ENCODE measurements around the gene GLP2R. TPM values are rescaled to one million over a fixed set of nuclear protein-coding genes. Genes with fewer than 3 reads are reported as not detected.

Gene GLP2R, protein sequence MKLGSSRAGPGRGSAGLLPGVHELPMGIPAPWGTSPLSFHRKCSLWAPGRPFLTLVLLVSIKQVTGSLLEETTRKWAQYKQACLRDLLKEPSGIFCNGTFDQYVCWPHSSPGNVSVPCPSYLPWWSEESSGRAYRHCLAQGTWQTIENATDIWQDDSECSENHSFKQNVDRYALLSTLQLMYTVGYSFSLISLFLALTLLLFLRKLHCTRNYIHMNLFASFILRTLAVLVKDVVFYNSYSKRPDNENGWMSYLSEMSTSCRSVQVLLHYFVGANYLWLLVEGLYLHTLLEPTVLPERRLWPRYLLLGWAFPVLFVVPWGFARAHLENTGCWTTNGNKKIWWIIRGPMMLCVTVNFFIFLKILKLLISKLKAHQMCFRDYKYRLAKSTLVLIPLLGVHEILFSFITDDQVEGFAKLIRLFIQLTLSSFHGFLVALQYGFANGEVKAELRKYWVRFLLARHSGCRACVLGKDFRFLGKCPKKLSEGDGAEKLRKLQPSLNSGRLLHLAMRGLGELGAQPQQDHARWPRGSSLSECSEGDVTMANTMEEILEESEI
- under 0.01 TPM in 1 of 2 replicates, not detected in the other for total RNA-seq

DNA sequence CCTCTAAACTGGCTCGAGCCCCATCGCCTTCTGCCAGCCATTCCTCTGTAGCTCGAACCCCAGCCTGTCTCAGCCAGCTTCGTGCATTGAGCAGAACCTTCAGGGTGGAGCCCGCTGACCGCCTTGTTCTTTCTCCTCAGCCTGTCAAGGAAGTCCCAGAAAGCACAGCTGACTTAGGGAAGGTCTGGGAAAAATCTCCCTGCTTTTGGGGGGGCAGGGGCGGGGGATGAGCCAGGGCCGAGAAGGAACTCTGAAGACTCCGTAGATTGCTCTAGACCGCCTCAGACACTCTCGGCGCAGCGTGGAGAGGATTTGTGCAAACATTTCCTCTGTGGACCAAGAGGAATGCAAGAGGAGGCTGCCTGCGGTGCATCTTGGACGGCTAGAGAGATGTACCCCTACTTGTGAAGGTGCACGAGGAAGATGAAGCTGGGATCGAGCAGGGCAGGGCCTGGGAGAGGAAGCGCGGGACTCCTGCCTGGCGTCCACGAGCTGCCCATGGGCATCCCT lies at the start of gene GLP2R:
TSS of gene GLP2R (plus strand) at position 284 of the 510 bp plus-strand sequence. CDS start at position 424, 140 bp downstream.

DNA sequence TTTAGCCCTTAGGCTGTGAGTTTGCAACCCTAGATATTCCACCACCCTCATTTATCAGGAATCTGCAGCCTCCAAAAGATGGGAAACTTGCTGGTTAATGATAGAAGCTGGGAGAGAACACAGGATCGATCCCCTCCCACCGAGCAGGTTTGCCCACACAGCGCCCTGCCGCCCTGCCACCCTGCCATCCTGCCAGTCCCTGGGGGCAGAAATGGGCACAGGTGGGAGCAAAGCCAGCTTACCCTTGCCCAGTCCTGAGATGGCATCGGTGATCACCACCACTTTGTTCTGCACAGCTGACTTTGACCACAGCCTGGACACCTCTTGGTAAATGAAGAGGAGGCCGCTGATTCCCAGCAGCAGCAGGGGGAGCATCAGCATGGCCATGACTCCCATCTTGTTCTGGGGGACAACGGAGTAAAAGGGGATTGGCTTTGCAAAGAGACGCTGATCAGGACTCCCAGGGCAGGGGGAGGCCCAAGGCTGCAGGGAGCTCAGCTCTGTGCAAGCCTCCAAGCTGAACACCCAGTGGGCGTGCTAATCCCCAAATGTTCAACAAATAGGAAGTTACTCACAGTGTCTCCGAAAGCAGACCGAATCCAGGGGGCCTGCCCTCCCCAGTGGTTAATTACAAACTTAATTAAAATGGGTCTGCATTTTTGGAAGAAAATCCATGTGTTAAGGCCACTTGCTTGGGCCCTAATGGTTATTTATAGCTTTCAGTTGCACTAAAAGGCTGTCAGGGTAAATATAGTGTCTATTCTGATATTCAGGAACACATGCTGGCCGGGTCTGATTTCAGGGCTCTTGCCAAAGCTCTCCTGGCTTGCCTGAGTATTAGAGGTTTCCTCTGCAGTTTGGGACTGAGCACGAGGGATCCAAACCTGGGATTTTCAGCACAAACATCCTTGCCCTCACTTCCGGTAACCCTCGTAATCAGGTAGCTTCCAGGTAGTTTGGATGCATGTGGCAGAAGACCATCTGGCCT lies 34.5 kb upstream of the GLP2R start, which contains the start of gene DHRS7C:
TSS of gene DHRS7C (minus strand) at position 704 of the 988 bp plus-strand sequence. CDS start at position 396, 308 bp downstream.

DNA sequence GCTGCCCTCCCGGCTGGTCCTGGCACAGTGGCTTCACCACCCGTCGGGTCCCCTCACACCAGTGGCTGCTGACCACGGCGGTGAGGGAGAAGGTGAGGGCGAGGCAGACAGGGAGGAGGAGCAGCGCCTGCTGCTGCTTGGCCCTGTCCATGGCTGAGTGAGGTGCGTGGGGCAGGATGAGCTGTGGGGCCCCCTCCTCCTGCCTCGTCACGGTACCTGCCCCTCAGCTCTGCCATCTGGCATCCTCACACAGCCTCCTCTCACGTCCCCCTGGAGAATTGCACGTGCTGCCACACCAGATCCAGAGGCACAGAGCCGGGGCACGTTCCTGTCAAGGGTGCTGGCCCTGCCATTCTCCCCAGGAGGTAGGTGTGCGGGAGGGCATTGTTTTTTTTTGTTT lies 3.8 kb upstream of the GLP2R start, which contains the start of gene GSG1L2:
TSS of gene GSG1L2 (minus strand) at position 159 of the 400 bp plus-strand sequence. CDS start at position 151, 8 bp downstream.

DNA sequence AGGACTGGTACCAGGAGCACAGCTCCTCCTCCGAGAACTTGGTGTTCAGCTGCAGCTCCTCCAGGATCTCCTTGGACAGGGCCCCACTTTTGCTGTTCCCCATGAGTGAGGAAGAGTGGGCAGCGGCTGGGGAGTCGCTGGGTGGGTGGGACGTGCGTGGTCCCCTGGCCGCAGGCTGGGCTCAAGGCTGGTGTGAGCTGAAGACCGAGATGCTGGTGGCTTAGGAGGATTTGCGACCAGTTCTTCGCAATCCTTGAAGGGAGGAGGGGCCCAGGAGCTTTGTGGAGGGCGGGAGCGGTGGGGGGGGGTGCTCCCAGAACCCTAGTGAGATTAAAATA lies 79.3 kb downstream of the GLP2R start, which contains the start of gene RCVRN:
TSS of gene RCVRN (minus strand) at position 194 of the 338 bp plus-strand sequence. CDS start at position 103, 91 bp downstream.

Other genes with a start within 250 kb of the GLP2R start
- gene CFAP52, start 249.3 kb upstream of the GLP2R start, total RNA-seq: not detected in 2 replicates
- gene USP43, start 180.4 kb upstream of the GLP2R start, total RNA-seq: under 0.01 TPM in 1 of 2 replicates, not detected in the other
- not detected in 2 replicates for gene DHRS7C, start 34.3 kb upstream of the GLP2R start, total RNA-seq
- gene GSG1L2, start 3.8 kb upstream of the GLP2R start, total RNA-seq: not detected in 2 replicates
- not detected in 2 replicates for gene RCVRN, start 79.3 kb downstream of the GLP2R start, total RNA-seq

Measured in smooth muscle cell of the umbilical artery (primary cell).